Measurements from ENCODE around the gene NCAPG2. TPM values are rescaled to one million over a fixed set of nuclear protein-coding genes. Genes with fewer than 3 reads are reported as not detected.
"Not testable (repeated sequence)": the region's sequence is repeated elsewhere in the genome, so short reads cannot be mapped to it uniquely, and the experiment has no call there.

The NCAPG2 gene
- total RNA-seq, 1 donor from 2014 or later = 8.2 TPM

GRCh38 chr7:158702196-158702595 is 2.4 kb downstream of the NCAPG2 start:
- Mint-ChIP-seq H3K4me3 (no peak overlapping the region), H3K36me3 (ENCODE audit: low read depth) (peaks cover 4% of the 10 kb centered on the region), H3K27me3 (no peaks in the 10 kb centered on the region), H3K27ac (no peak overlapping the region), H3K4me1 (peaks cover 13% of the 10 kb centered on the region), H3K9me3 (no peaks in the 10 kb centered on the region)
- intact Hi-C loops (cut with micrococcal nuclease) = loop anchor here (5.0 kb wide), 1 partner anchor 90 kb away; no protein-coding TSS in a partner anchor
- no peak for TF ChIP-seq CTCF (IDR thresholded peaks at IDR 0.05)
- no peak for ATAC-seq (ENCODE audit: low read depth)
- ChIA-PET POLR2A (no interaction called here), CTCF (no interaction called here)
- no peak for DNase-seq

- H3K4me1 Mint-ChIP-seq = peaks cover 18% of the 10 kb centered on the region
- intact Hi-C loops (cut with micrococcal nuclease) = loop anchor here (5.0 kb wide), 1 partner anchor 88 kb away; no protein-coding TSS in a partner anchor
- TF ChIP-seq CTCF (IDR thresholded peaks at IDR 0.05) = no peak
- peaks cover 4% of the 10 kb centered on the region for H3K36me3 Mint-ChIP-seq (ENCODE audit: low read depth)
- no peaks in the 10 kb centered on the region for H3K9me3 Mint-ChIP-seq
- no peak for ATAC-seq (ENCODE audit: low read depth)
- ChIA-PET CTCF (no interaction called here), POLR2A (no interaction called here)
- no peaks in the 10 kb centered on the region for H3K27me3 Mint-ChIP-seq
- no peak for DNase-seq
- H3K4me3 Mint-ChIP-seq = no peak overlapping the region
- no peak overlapping the region for H3K27ac Mint-ChIP-seq
Observed at GRCh38 chr7:158700008-158700407, 4.6 kb downstream of the NCAPG2 start.

GRCh38 chr7:158699341-158699740 is 5.3 kb downstream of the NCAPG2 start:
- H3K4me3 Mint-ChIP-seq = no peak overlapping the region
- intact Hi-C loops (cut with micrococcal nuclease) = no loop called here
- H3K27ac Mint-ChIP-seq = no peak overlapping the region
- TF ChIP-seq CTCF (IDR thresholded peaks at IDR 0.05) = no peak
- no peak for ATAC-seq (ENCODE audit: low read depth)
- H3K36me3 Mint-ChIP-seq (ENCODE audit: low read depth) = peaks cover 3% of the 10 kb centered on the region
- ChIA-PET POLR2A (interaction anchor here (0.5 kb wide), 1 partner anchor 1084 kb away, joined by 3 read pairs; no protein-coding TSS in a partner anchor), CTCF (no interaction called here)
- H3K27me3 Mint-ChIP-seq = no peaks in the 10 kb centered on the region
- H3K4me1 Mint-ChIP-seq = peaks cover 13% of the 10 kb centered on the region
- no peaks in the 10 kb centered on the region for H3K9me3 Mint-ChIP-seq
- DNase-seq = no peak

GRCh38 chr7:158698657-158699195 is 5.9 kb downstream of the NCAPG2 start:
- DNase-seq (no peak), ATAC-seq (ENCODE audit: low read depth) (no peak)
- H3K27ac Mint-ChIP-seq = no peak overlapping the region
- no peak for TF ChIP-seq CTCF (IDR thresholded peaks at IDR 0.05)
- H3K4me3 Mint-ChIP-seq = no peak overlapping the region
- ChIA-PET POLR2A (interaction anchor here (0.5 kb wide), 1 partner anchor 1083 kb away, joined by 3 read pairs; no protein-coding TSS in a partner anchor), CTCF (interaction anchor here (4.8 kb wide), 1 partner anchor 278 kb away, joined by 78 read pairs; no protein-coding TSS in a partner anchor)
- H3K9me3 Mint-ChIP-seq = no peaks in the 10 kb centered on the region
- peaks cover 3% of the 10 kb centered on the region for H3K36me3 Mint-ChIP-seq (ENCODE audit: low read depth)
- intact Hi-C loops (cut with micrococcal nuclease) = no loop called here
- no peaks in the 10 kb centered on the region for H3K27me3 Mint-ChIP-seq
- peaks cover 13% of the 10 kb centered on the region for H3K4me1 Mint-ChIP-seq

- intact Hi-C loops (cut with micrococcal nuclease) = loop anchor here (2.0 kb wide), 1 partner anchor 131 kb away; the partner anchor contains the start of gene ESYT2
- ATAC-seq (ENCODE audit: low read depth); H3K4me3 Mint-ChIP-seq; H3K9me3 Mint-ChIP-seq; H3K4me1 Mint-ChIP-seq; POLR2A ChIA-PET; H3K27me3 Mint-ChIP-seq; H3K36me3 Mint-ChIP-seq (ENCODE audit: low read depth); DNase-seq; H3K27ac Mint-ChIP-seq: not testable (repeated sequence)
- CTCF ChIA-PET = interaction anchor here (4.8 kb wide), 1 partner anchor 279 kb away, joined by 78 read pairs; no protein-coding TSS in a partner anchor
Observed at GRCh38 chr7:158697597-158697996, 7.0 kb downstream of the NCAPG2 start.
